GM13976 (cell line): ENCODE results near the gene RARB.

ENCODE experiments used
- DNase-seq: peaks from one replicate; pipeline ENCODE4 v3.0.0; 2012; ENCODE audit warnings: low spot score
- CTCF ChIP-seq: IDR thresholded peaks from 2 replicates; pipeline ENCODE4 v1.5.1; 2012; ENCODE audit warnings: borderline replicate concordance, mild to moderate bottlenecking; ENCODE audit not compliant: insufficient read depth; ENCODE audit errors: extremely low read depth, missing control alignments, control extremely low read depth
- in situ Hi-C: fragments of 300-500 bp; cut with MboI; formaldehyde crosslinking; loops from one replicate; pipeline ENCODE4 v1.12.0; 2022; ENCODE audit warnings: low sequenced_read_pairs, mixed read lengths, inconsistent platforms; ENCODE audit not compliant: unreplicated experiment

The RARB gene

GRCh38 chr3:25479727-25480010 is 51.6 kb downstream of the RARB start:
- no peak for TF ChIP-seq CTCF
- DNase-seq, result no peak
- in situ Hi-C loops, result no loop called here

GRCh38 chr3:25480811-25481210 is 52.7 kb downstream of the RARB start:
- DNase-seq, result no peak
- in situ Hi-C loops, result no loop called here
- no peak for TF ChIP-seq CTCF

GRCh38 chr3:25481386-25481785 is 53.3 kb downstream of the RARB start:
- in situ Hi-C loops, result no loop called here
- TF ChIP-seq CTCF, result no peak
- no peak for DNase-seq

GRCh38 chr3:25483456-25483855 is 55.4 kb downstream of the RARB start:
- TF ChIP-seq CTCF, result no peak
- in situ Hi-C loops, result no loop called here
- DNase-seq, result no peak

- TF ChIP-seq CTCF, result no peak
- DNase-seq, result no peak
- in situ Hi-C loops, result no loop called here
Measured at GRCh38 chr3:25485673-25486072, 57.6 kb downstream of the RARB start.

GRCh38 chr3:25486932-25487331 is 58.9 kb downstream of the RARB start:
- no peak for DNase-seq
- no peak for TF ChIP-seq CTCF
- in situ Hi-C loops, result no loop called here
